ENCODE measurements around the gene MPND. TPM values are rescaled to one million over a fixed set of nuclear protein-coding genes. Genes with fewer than 3 reads are reported as not detected.

MPND gene
- total and polyA plus RNA-seq, 8 donors, result 19.9 to 31.3 (median 25.8) TPM

DNA sequence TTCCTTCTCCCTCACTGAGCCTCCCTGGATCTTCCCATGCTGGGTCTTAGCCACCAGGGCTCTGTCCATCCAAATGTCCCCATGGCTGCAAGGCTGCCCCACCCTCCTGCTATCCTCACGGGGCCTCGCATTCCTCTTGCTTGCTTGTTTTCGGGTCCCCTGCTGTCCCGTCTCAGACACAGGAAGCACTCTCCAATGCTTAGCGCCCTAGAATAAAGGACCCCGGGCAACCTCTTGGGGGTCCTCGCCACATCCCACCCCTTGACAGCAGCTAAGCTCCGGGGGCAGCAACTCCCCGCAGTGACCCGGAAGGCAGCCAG lies 33.3 kb downstream of the MPND start:
- no peak for ATAC-seq
- TF ChIP-seq, protein P1, sequence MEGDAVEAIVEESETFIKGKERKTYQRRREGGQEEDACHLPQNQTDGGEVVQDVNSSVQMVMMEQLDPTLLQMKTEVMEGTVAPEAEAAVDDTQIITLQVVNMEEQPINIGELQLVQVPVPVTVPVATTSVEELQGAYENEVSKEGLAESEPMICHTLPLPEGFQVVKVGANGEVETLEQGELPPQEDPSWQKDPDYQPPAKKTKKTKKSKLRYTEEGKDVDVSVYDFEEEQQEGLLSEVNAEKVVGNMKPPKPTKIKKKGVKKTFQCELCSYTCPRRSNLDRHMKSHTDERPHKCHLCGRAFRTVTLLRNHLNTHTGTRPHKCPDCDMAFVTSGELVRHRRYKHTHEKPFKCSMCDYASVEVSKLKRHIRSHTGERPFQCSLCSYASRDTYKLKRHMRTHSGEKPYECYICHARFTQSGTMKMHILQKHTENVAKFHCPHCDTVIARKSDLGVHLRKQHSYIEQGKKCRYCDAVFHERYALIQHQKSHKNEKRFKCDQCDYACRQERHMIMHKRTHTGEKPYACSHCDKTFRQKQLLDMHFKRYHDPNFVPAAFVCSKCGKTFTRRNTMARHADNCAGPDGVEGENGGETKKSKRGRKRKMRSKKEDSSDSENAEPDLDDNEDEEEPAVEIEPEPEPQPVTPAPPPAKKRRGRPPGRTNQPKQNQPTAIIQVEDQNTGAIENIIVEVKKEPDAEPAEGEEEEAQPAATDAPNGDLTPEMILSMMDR (IDR thresholded peaks at IDR 0.05), result no peak
- Histone ChIP-seq H3K4me1 (peaks cover 49 to 93% of the 10 kb centered on the region in 2 donors), H3K4me3 (no peak overlapping the region), H3K27ac (peak overlapping the region in 1 of 2 donors; percentile 92), H3K27me3 (no peaks in the 10 kb centered on the region), H3K9me3 (no peaks in the 10 kb centered on the region), H3K36me3 (no peaks in the 10 kb centered on the region)
- intact Hi-C loops (cut with DNase I), result no loop called here
- no peak for DNase-seq

DNA sequence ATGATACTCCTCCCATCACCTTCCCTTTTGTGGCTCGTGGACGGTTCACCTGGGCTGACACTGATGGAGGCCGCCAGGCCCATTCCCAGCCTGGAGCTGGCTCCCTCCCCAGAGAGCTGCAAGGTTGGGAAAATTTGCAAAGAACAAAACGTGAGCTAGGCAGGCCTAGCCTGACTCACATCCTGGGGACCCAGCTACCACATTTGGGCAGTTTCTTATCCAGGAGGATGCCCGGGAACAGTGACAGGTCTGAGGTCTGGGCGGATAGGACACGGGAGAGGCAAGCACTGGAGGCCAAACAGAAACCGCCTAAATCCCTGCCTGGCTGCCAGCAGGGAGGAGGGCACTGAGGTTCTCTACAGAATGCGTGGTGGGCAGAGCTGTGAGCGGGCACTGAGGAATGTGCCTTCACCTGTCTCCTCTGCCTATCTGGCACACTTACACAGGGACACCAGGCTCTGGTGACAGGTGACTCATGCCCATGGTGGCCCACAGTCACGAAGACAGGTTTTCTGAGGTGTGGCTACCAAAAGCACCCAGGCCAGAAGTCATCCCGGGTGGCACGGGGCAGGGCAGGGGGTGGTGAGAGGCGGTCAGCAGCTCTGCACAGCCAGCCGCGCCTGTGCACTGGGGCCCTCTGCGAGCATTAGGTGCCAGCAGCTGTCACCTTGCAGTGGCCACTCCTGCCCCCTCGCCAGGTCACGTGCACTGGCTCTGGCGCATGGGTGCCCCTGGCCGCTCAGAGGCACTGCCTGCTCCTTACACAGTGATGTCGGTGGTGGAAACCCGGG lies 33.8 kb downstream of the MPND start:
- ATAC-seq, result no peak
- peak overlapping the region in 1 of 2 donors; percentile 92 for H3K27ac ChIP-seq
- intact Hi-C loops (cut with DNase I), result no loop called here

DNA sequence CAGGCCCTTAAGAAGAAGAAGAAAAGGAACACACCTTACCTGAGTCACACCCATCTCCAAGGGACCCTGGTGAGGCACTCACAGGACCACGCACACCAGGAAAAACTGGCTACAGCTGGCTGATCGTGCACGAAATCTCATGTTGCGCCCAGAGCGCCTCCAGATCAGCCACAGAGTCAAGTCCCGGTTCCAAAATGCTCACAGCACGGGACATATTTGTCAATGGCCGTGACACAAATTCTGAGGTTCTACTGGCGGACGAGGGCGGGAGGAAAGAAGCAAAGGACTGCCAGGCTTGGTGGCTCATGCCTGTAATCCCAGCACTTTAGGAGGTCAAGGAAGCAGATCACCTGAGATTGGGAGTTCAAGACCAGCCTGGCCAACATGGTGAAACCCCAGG lies 35.5 kb downstream of the MPND start:
- H3K36me3 ChIP-seq, result peaks cover 0 to 8% of the 10 kb centered on the region in 2 donors
- intact Hi-C loops (cut with DNase I), result no loop called here
- H3K9me3 ChIP-seq, result no peaks in the 10 kb centered on the region
- no peaks in the 10 kb centered on the region for H3K27me3 ChIP-seq
- TF ChIP-seq, protein P1 (IDR thresholded peaks at IDR 0.05), result no peak
- no peak overlapping the region for H3K4me3 ChIP-seq
- ATAC-seq, result no peak
- DNase-seq, result peak in 1 of 4 donors; percentile 44
- H3K4me1 ChIP-seq, result peaks cover 43 to 74% of the 10 kb centered on the region in 2 donors
- peak overlapping the region; percentile 48 to 83 for H3K27ac ChIP-seq

More for the DNA sequence above, 33.8 kb downstream of the MPND start:
- Histone ChIP-seq H3K9me3 (no peaks in the 10 kb centered on the region), H3K27me3 (no peaks in the 10 kb centered on the region), H3K4me1 (peaks cover 49 to 91% of the 10 kb centered on the region in 2 donors), H3K4me3 (no peak overlapping the region), H3K36me3 (no peaks in the 10 kb centered on the region)
- peak in 2 of 4 donors; percentile 31 to 78 for DNase-seq
- TF ChIP-seq, protein P1 (IDR thresholded peaks at IDR 0.05), result no peak

DNA sequence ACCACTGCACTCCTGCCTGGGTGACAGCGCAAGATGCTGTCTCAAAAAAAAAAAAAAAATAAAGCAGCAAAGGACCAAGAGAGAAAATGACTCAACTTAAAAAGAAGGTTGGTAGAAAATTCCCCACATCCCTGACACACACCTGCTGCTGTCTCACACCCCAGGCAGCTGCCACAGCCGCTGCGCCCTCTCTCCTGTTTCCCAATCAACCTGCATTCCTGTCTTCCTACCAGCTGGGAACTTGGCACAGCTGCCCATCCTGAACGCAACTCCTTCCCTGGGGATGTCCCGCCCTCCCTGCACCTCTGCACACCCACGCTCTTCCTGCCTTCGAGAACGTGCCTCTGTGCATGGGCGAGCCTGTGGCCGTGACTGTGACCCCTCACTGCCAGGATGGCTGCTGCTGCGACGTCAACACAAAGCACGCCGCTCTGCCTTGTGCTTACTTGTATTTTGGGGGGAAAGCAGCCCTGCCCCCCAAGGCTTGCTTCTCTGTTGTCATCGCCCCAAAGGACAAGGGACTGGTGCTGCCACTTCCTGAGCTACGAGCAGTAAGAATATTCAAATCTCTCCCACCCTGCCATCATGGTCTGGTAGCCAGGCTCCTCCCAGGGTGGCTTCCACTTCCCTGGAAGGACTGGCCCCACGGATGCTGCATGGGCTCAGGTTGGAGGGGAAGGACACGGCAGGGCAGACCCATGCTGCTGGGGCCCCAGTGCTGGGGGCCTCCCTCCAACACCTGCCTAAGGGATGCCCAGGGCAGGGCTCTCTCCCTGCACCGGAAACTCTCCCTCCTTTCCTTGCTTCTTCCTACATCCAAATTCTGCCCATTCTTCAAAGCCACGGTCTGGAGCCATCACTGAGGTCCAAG lies 36.3 kb downstream of the MPND start:
- ATAC-seq, result peak; percentile 63
- intact Hi-C loops (cut with DNase I), result no loop called here
- Histone ChIP-seq H3K27me3 (no peaks in the 10 kb centered on the region), H3K36me3 (peaks cover 0 to 16% of the 10 kb centered on the region in 2 donors), H3K4me1 (peaks cover 35 to 67% of the 10 kb centered on the region in 2 donors), H3K4me3 (no peak overlapping the region), H3K27ac (peak overlapping the region; percentile 49 to 83), H3K9me3 (no peaks in the 10 kb centered on the region)
- TF ChIP-seq, protein P1 (IDR thresholded peaks at IDR 0.05), result no peak
- DNase-seq, result peak in 2 of 4 donors; percentile 74 to 86

DNA sequence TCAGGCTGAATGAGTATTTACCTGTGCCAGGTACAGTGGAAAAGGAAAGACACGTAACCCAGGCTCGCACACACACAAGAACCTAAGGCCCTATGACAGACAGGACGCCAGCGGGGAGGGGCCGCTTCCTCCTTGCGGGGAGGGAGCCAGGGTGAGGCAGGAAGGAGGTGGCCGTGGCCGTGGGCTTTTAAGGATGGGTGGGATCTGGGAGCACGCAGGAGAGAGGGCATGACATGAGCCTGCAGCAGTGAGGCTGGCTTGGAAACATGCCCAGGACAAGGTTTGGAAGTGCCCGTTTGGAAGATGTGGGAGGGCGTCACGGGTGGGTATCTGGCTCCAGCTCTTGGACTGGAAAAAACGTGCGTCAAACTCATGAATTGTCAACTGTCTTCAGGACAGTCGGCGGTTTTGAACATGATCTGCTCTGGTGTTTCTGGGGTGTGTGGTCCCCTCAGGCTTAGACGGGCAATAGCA lies 36.9 kb downstream of the MPND start:
- Histone ChIP-seq H3K4me3 (no peak overlapping the region), H3K9me3 (no peaks in the 10 kb centered on the region), H3K27me3 (no peaks in the 10 kb centered on the region), H3K27ac (peak overlapping the region; percentile 49 to 83), H3K36me3 (peaks cover 0 to 22% of the 10 kb centered on the region in 2 donors), H3K4me1 (peaks cover 29 to 67% of the 10 kb centered on the region in 2 donors)
- peak; percentile 7 for ATAC-seq
- intact Hi-C loops (cut with DNase I), result no loop called here
- TF ChIP-seq, protein P1 (IDR thresholded peaks at IDR 0.05), result no peak
- peak in 2 of 4 donors; percentile 65 to 93 for DNase-seq

Measured in left lung (tissue), 10 donors.